ENCODE measurements around the gene AGAP2. TPM values are rescaled to one million over a fixed set of nuclear protein-coding genes. Genes with fewer than 3 reads are reported as not detected.
A peak's percentile ranks its signal among the peaks of the same experiment; 100 is the strongest.

The AGAP2 gene
- total RNA-seq, 1 donor from 2014 or later, result 0.14 TPM

DNA sequence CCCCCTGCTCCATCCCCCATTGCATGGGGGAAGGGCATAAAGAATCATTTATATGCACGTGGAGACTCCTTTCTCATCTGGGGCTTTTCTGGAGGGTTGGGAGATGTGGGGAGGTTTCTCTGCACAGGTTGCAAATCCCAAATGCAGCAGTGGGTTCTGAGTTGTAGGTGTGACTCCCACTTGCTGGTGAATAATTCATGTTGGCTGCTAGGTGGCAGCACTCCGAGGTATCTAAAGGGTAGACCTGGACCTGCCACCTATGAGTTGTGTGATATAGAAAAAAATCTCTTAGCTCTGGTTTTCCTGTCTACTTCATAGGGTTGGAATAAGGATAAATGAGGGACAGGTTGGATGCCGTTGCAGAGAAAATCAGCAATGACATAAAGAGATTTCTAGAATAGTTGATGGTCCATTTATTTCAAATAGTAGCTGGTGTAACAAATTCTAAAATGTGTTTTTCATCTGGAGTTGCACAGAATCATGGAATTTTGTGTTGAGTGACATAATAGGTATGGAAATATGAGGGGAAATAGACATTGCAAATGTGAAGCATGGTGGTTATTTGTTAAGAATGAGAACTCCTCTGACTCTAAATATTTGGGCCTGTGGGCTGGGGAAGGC lies 20.9 kb upstream of the AGAP2 start:
- Mint-ChIP-seq H3K4me1 (ENCODE audit: low read depth, unreplicated experiment) (peaks cover 3% of the 10 kb centered on the region), H3K4me3 (ENCODE audit: unreplicated experiment) (no peak overlapping the region), H3K27ac (ENCODE audit: unreplicated experiment) (peak overlapping the region; percentile 20), H3K9me3 (ENCODE audit: unreplicated experiment) (no peaks in the 10 kb centered on the region), H3K27me3 (ENCODE audit: low read depth, unreplicated experiment) (peaks cover 24% of the 10 kb centered on the region), H3K36me3 (ENCODE audit: low read depth, unreplicated experiment) (peaks cover 19% of the 10 kb centered on the region)
- Histone ChIP-seq H3K79me2 (ENCODE audit: insufficient read depth, low read length) (no peaks in the 10 kb centered on the region), H3K4me2 (ENCODE audit: low read length) (no peak overlapping the region), H2AFZ (ENCODE audit: low read depth, low read length) (no peak overlapping the region), H3K36me3 (ENCODE audit: insufficient read depth, low read length) (no peaks in the 10 kb centered on the region), H4K20me1 (ENCODE audit: insufficient read depth, low read length) (peaks cover 13% of the 10 kb centered on the region), H3K9me3 (ENCODE audit: insufficient read depth, low read depth, low read length) (no peaks in the 10 kb centered on the region), H3K9ac (ENCODE audit: low read length) (no peak overlapping the region), H3K27ac (ENCODE audit: low read depth, low read length) (no peak overlapping the region), H3K4me3 (ENCODE audit: insufficient read depth, low read depth, low read length) (no peak overlapping the region), H3K4me1 (ENCODE audit: insufficient read depth, low read length) (peaks cover 2% of the 10 kb centered on the region), H3K27me3 (ENCODE audit: insufficient read depth, low read length) (peaks cover 20% of the 10 kb centered on the region)
- FAIRE-seq, result no peak
- no peak for DNase-seq (ENCODE audit: low read depth)
- TF ChIP-seq CTCF (IDR thresholded peaks at IDR 0.05; ENCODE audit: insufficient read depth, low read depth, low read length) (peak; percentile 41), EZH2 (IDR thresholded peaks at IDR 0.05; ENCODE audit: insufficient read depth, low read length) (no peak)

- Histone ChIP-seq H3K4me3 (ENCODE audit: insufficient read depth, low read depth, low read length) (no peak overlapping the region), H3K27me3 (ENCODE audit: insufficient read depth, low read length) (peaks cover 15% of the 10 kb centered on the region), H3K27ac (ENCODE audit: low read depth, low read length) (no peak overlapping the region), H3K4me2 (ENCODE audit: low read length) (no peak overlapping the region), H4K20me1 (ENCODE audit: insufficient read depth, low read length) (peaks cover 13% of the 10 kb centered on the region), H3K79me2 (ENCODE audit: insufficient read depth, low read length) (no peaks in the 10 kb centered on the region), H3K9ac (ENCODE audit: low read length) (no peak overlapping the region), H2AFZ (ENCODE audit: low read depth, low read length) (no peak overlapping the region), H3K4me1 (ENCODE audit: insufficient read depth, low read length) (peaks cover 4% of the 10 kb centered on the region), H3K9me3 (ENCODE audit: insufficient read depth, low read depth, low read length) (no peaks in the 10 kb centered on the region), H3K36me3 (ENCODE audit: insufficient read depth, low read length) (no peaks in the 10 kb centered on the region)
- H3K4me3 Mint-ChIP-seq (ENCODE audit: unreplicated experiment), result no peak overlapping the region
- H3K27ac Mint-ChIP-seq (ENCODE audit: unreplicated experiment), result no peak overlapping the region
- H3K27me3 Mint-ChIP-seq (ENCODE audit: low read depth, unreplicated experiment), result peaks cover 17% of the 10 kb centered on the region
- peaks cover 10% of the 10 kb centered on the region for H3K4me1 Mint-ChIP-seq (ENCODE audit: low read depth, unreplicated experiment)
- DNase-seq (ENCODE audit: low read depth) (no peak), FAIRE-seq (no peak)
- H3K9me3 Mint-ChIP-seq (ENCODE audit: unreplicated experiment), result no peaks in the 10 kb centered on the region
- TF ChIP-seq EZH2 (IDR thresholded peaks at IDR 0.05; ENCODE audit: insufficient read depth, low read length) (no peak), CTCF (IDR thresholded peaks at IDR 0.05; ENCODE audit: insufficient read depth, low read depth, low read length) (no peak)
- H3K36me3 Mint-ChIP-seq (ENCODE audit: low read depth, unreplicated experiment), result peaks cover 16% of the 10 kb centered on the region
These were observed 20.2 kb upstream of the AGAP2 start for GRCh38 chr12:57758552-57759359.

DNA sequence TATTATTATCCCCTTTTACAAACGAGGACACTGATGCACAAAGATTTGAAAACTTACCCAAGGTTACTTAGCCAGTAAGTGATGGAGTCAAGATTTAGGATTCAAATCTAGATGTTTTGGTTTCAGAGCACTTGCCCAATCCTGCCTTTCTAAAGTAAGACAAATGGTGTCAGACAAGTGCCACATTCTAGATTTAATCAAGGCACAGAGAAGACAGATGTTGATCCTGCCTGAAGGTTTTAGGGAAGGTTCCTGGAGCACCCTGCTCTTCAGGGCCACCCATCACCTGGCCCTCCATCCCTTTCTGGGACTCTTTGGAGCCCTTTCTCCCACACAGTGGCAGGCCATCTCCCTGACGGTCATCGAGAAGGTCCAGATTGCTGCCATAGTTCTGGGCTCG lies 19.2 kb upstream of the AGAP2 start:
- FAIRE-seq, result no peak
- H3K27me3 Mint-ChIP-seq (ENCODE audit: low read depth, unreplicated experiment), result peaks cover 7% of the 10 kb centered on the region
- no peak overlapping the region for H3K27ac Mint-ChIP-seq (ENCODE audit: unreplicated experiment)
- H3K4me1 Mint-ChIP-seq (ENCODE audit: low read depth, unreplicated experiment), result peaks cover 17% of the 10 kb centered on the region
- Histone ChIP-seq H3K9ac (ENCODE audit: low read length) (no peak overlapping the region), H3K27me3 (ENCODE audit: insufficient read depth, low read length) (peaks cover 11% of the 10 kb centered on the region), H3K4me1 (ENCODE audit: insufficient read depth, low read length) (peaks cover 6% of the 10 kb centered on the region), H3K27ac (ENCODE audit: low read depth, low read length) (no peak overlapping the region), H3K36me3 (ENCODE audit: insufficient read depth, low read length) (no peaks in the 10 kb centered on the region), H3K4me2 (ENCODE audit: low read length) (no peak overlapping the region), H2AFZ (ENCODE audit: low read depth, low read length) (no peak overlapping the region), H4K20me1 (ENCODE audit: insufficient read depth, low read length) (peaks cover 13% of the 10 kb centered on the region), H3K4me3 (ENCODE audit: insufficient read depth, low read depth, low read length) (no peak overlapping the region), H3K9me3 (ENCODE audit: insufficient read depth, low read depth, low read length) (no peaks in the 10 kb centered on the region), H3K79me2 (ENCODE audit: insufficient read depth, low read length) (no peaks in the 10 kb centered on the region)
- H3K4me3 Mint-ChIP-seq (ENCODE audit: unreplicated experiment), result no peak overlapping the region
- no peaks in the 10 kb centered on the region for H3K9me3 Mint-ChIP-seq (ENCODE audit: unreplicated experiment)
- peaks cover 16% of the 10 kb centered on the region for H3K36me3 Mint-ChIP-seq (ENCODE audit: low read depth, unreplicated experiment)
- no peak for DNase-seq (ENCODE audit: low read depth)
- TF ChIP-seq EZH2 (IDR thresholded peaks at IDR 0.05; ENCODE audit: insufficient read depth, low read length) (no peak), CTCF (IDR thresholded peaks at IDR 0.05; ENCODE audit: insufficient read depth, low read depth, low read length) (no peak)
